HEK293 (cell line): ENCODE data around the gene DPYD.

Source experiments
- CTCF ChIP-seq: fragments of 450-650 bp; formaldehyde crosslinking; IDR thresholded peaks from 2 replicates; pipeline ENCODE4 v1.5.1; 2016; ENCODE audit warnings: missing biosample characterization, missing genetic modification characterization
- REPIN1 ChIP-seq: fragments of 450-650 bp; formaldehyde crosslinking; IDR thresholded peaks from 2 replicates; pipeline ENCODE4 v1.5.1; 2017; ENCODE audit warnings: missing biosample characterization, missing genetic modification characterization, low read depth
- ZNF18 ChIP-seq: fragments of 450-650 bp; formaldehyde crosslinking; IDR thresholded peaks from 2 replicates; pipeline ENCODE4 v1.5.1; 2016; ENCODE audit warnings: missing biosample characterization, missing genetic modification characterization
- ZNF274 ChIP-seq, 2 experiments: fragments of 200-500 bp in 1 of 2; fragments of 450-650 bp in 1 of 2; sonication (Bioruptor generic) in 1 of 2; formaldehyde crosslinking in 1 of 2; IDR thresholded peaks; 2 replicates each; pipeline versions ENCODE4 v1.5.1 to v1.6.1; 2014 to 2016; ENCODE audit warnings: borderline replicate concordance in 1 of 2, inconsistent platforms in 1 of 2, low read length in 1 of 2, missing biosample characterization in 1 of 2, missing genetic modification characterization in 1 of 2
- ZNF561 ChIP-seq: fragments of 450-650 bp; IDR thresholded peaks from 2 replicates; pipeline ENCODE4 v1.5.1; 2018; ENCODE audit warnings: missing biosample characterization, missing genetic modification characterization, borderline replicate concordance
- ZNF600 ChIP-seq: fragments of 450-650 bp; formaldehyde crosslinking; IDR thresholded peaks from 2 replicates; pipeline ENCODE4 v1.5.1; 2016; ENCODE audit warnings: missing biosample characterization, missing genetic modification characterization
- ZNF623 ChIP-seq: fragments of 450-650 bp; formaldehyde crosslinking; IDR thresholded peaks from 2 replicates; pipeline ENCODE4 v1.5.1; 2016; ENCODE audit warnings: missing biosample characterization, missing genetic modification characterization

GRCh38 chr1:97920276-97920831 lies 480 bp downstream of the DPYD start:
- no peak for TF ChIP-seq CTCF (tag by site-specific recombination)
- no peak for TF ChIP-seq ZNF600 (tag by site-specific recombination)
- no peak for TF ChIP-seq REPIN1 (tag by site-specific recombination)
- TF ChIP-seq ZNF274 (IDR thresholded peaks at IDR 0.05; ENCODE audit: low read length) = no peak
- TF ChIP-seq ZNF274 (tag by site-specific recombination; IDR thresholded peaks at IDR 0.05; ENCODE audit: borderline replicate concordance) = no peak
- no peak for TF ChIP-seq ZNF561 (tag by site-specific recombination)
- TF ChIP-seq ZNF18 (tag by site-specific recombination) = no peak
- TF ChIP-seq ZNF623 = no peak
